Sigmoid colon (tissue), 7 donors: ENCODE results near the gene ADGRV1. TPM values are rescaled to one million over a fixed set of nuclear protein-coding genes. Genes with fewer than 3 reads are reported as not detected.

Source experiments
- DNase-seq: peaks from one replicate; pipeline ENCODE4 v3.0.0-alpha.2; 2019
- H3K27ac ChIP-seq, 4 donors: fragments of 200-600 bp; sonication (generic); one replicate each; pipeline ENCODE4 v1.5.1; 2016 to 2019; ENCODE audit warnings: mild to moderate bottlenecking in 1 of 4
- H3K27me3 ChIP-seq, 3 donors: fragments of 200-600 bp; sonication (generic); one replicate each; pipeline ENCODE4 v1.5.1; 2019; ENCODE audit warnings: mild to moderate bottlenecking in 1 of 3
- H3K36me3 ChIP-seq, 4 donors: fragments of 200-600 bp; sonication (generic); one replicate each; pipeline ENCODE4 v1.5.1; 2016 to 2019
- H3K4me1 ChIP-seq, 4 donors: fragments of 200-600 bp; sonication (generic); one replicate each; pipeline ENCODE4 v1.5.1; 2017 to 2019
- H3K4me3 ChIP-seq, 4 donors: fragments of 200-600 bp; sonication (generic); one replicate each; pipeline ENCODE4 v1.5.1; 2017 to 2019; ENCODE audit warnings: mild to moderate bottlenecking in 2 of 4, moderate library complexity in 1 of 4
- H3K9me3 ChIP-seq, 4 donors: fragments of 200-600 bp in 3 of 4; sonication (generic) in 3 of 4; one replicate each; pipeline versions ENCODE4 v1.5.1 to v1.6.1; 2013 to 2019
- EP300 ChIP-seq, 4 donors: sonication (generic); formaldehyde crosslinking; IDR thresholded peaks; one replicate each; pipeline ENCODE4 v1.6.1; 2017; ENCODE audit warnings: antibody characterized with exemption in 4 of 4
- POLR2A ChIP-seq, 2 donors: fragments of 450-650 bp; IDR thresholded peaks; one replicate each; pipeline ENCODE4 v1.6.1; 2016; ENCODE audit warnings: antibody characterized with exemption in 2 of 2, mild to moderate bottlenecking in 2 of 2, moderate library complexity in 2 of 2
- POLR2AphosphoS5 ChIP-seq, 4 donors: sonication (generic); formaldehyde crosslinking; IDR thresholded peaks; one replicate each; pipeline ENCODE4 v1.6.1; 2017; ENCODE audit warnings: antibody characterized with exemption in 4 of 4
- WGBS, 2 donors: extraction: QIAGEN DNeasy Blood & Tissue Kit; methylation state at CpG; one replicate each; pipeline ENCODE4 v1.1.7; 2013; 5-methylcytosine and 5-hydroxymethylcytosine counted together
- intact Hi-C: fragments of 100-400 bp; cut with DNase I; formaldehyde crosslinking; loops from one replicate; pipeline ENCODE4 v1.15.1; 2023
- polyA plus RNA-seq, 3 donors: library from polyadenylated mRNA; stranded (reverse); fragments of 200-250 nt; gene quantifications; one replicate each; pipeline ENCODE4 v1.2.3, GENCODE V29; 2013
- total RNA-seq, 4 donors: library from RNA; depleted of rRNA; stranded (reverse); fragments of >200 nt; gene quantifications; one replicate each; pipeline ENCODE4 v1.1.0, GENCODE V29; 2016
- TF ChIP-seq, protein P1 (sequence below), 4 experiments: fragments of 450-650 bp in 3 of 4; fragments of 200-600 bp in 1 of 4; IDR thresholded peaks; one replicate each; pipeline ENCODE4 v1.5.1; 2016 to 2019; ENCODE audit warnings: antibody characterized with exemption in 4 of 4, mild to moderate bottlenecking in 3 of 4, moderate library complexity in 2 of 4
- donor health status: healthy with polysubstance abuse.
- donor health status: Bipolar disorder and iron deficiency.
- donor health status: healthy.

The ADGRV1 gene
- total and polyA plus RNA-seq, 7 donors, result 0.54 to 2.1 (median 0.74) TPM; not detected in 1

DNA sequence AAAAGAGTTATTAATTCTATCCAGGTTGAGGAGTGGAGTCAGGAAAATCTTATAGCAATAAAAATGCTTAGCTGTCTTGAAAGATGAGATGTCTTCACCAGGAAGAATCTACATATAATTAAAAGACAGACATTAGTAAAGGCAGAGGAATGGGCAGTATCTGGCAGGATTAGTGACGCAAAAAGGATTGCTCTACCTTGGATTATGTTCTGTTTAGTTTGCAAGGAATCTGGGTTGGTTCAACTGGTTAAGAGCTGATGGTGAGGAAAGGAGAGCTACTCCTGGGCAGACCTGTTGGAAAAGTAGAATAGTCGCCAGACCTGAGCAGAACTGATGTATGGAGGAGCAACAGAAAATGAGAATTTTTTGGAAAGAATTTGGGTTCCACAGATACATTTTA, 318.5 kb downstream of the ADGRV1 start:
- no peaks in the 10 kb centered on the region for H3K9me3 ChIP-seq
- DNase-seq, result no peak
- intact Hi-C loops, result no loop called here
- WGBS, 2 donors, result 92 to 95% methylated on average over 2 of the region's 2 CpGs
- no peaks in the 10 kb centered on the region for H3K36me3 ChIP-seq
- peaks cover 0 to 9% (median 2%) of the 10 kb centered on the region in 4 donors for H3K4me1 ChIP-seq
- H3K4me3 ChIP-seq, result no peak overlapping the region
- TF ChIP-seq POLR2AphosphoS5 (IDR thresholded peaks at IDR 0.05), result no peak
- no peak for TF ChIP-seq POLR2A (IDR thresholded peaks at IDR 0.05)
- TF ChIP-seq, protein P1, sequence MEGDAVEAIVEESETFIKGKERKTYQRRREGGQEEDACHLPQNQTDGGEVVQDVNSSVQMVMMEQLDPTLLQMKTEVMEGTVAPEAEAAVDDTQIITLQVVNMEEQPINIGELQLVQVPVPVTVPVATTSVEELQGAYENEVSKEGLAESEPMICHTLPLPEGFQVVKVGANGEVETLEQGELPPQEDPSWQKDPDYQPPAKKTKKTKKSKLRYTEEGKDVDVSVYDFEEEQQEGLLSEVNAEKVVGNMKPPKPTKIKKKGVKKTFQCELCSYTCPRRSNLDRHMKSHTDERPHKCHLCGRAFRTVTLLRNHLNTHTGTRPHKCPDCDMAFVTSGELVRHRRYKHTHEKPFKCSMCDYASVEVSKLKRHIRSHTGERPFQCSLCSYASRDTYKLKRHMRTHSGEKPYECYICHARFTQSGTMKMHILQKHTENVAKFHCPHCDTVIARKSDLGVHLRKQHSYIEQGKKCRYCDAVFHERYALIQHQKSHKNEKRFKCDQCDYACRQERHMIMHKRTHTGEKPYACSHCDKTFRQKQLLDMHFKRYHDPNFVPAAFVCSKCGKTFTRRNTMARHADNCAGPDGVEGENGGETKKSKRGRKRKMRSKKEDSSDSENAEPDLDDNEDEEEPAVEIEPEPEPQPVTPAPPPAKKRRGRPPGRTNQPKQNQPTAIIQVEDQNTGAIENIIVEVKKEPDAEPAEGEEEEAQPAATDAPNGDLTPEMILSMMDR (IDR thresholded peaks at IDR 0.05), result no peak
- TF ChIP-seq EP300 (IDR thresholded peaks at IDR 0.05), result no peak
- H3K27me3 ChIP-seq, result no peaks in the 10 kb centered on the region
- H3K27ac ChIP-seq, result no peak overlapping the region

DNA sequence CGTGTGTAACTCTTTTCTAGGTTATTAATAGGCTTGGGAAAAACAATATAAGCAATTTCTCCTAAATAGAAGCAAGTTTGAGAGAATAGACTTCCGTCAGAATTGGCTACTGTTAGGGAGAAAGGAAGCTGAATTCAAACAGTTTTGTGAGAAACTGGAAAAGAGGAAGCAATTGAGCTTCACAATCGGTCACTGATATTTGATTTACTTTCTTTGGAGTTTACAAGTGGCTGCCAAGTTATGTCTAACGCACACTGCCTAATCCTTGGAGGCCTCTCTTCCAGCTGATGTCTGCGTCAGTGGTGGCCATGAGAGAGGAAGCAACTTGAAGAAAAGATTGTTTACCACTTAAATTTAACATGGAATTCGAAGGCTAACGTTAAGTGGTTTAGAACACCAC, 319.5 kb downstream of the ADGRV1 start:
- intact Hi-C loops, result no loop called here
- H3K27ac ChIP-seq, result peak overlapping the region in 2 of 4 donors; percentile 15 to 38

DNA sequence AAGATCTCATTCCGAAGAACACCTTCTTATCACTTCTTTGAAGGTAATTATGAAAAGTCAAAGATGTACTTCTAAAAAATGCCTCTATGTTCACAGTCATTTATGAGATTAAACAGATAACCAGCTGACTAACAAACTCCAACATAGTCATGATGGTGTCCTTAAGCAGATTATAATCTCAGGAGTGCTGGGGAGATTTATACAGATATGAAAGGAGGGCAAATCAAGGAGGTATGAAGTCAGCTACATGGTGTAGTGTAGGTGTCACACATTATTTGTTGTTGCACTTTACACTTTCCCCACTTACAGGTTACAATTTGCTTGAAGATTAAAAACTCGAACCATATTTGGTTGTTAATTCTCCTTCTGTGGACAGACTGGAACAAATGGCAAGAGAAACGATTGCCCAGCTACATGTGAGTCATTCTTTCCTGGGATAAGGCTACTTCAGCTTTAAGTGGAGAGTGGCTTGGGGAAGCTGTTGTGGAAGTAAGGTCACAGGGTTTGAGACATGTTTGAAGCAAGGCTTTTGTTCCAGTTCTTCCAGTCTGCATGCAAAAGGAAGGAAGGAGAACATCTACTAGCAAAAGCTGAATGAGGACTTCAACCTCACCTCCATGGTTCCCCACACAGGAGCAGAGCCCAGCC, 320.1 kb downstream of the ADGRV1 start:
- intact Hi-C loops, result no loop called here
- Histone ChIP-seq H3K27ac (peak overlapping the region in 2 of 4 donors; percentile 15 to 38), H3K9me3 (no peaks in the 10 kb centered on the region), H3K4me1 (peaks cover 0 to 3% (median 0%) of the 10 kb centered on the region in 4 donors), H3K36me3 (no peaks in the 10 kb centered on the region), H3K4me3 (no peak overlapping the region), H3K27me3 (no peaks in the 10 kb centered on the region)
- TF ChIP-seq POLR2A (IDR thresholded peaks at IDR 0.05) (no peak), POLR2AphosphoS5 (IDR thresholded peaks at IDR 0.05) (peak in 1 of 4 donors; percentile 56), EP300 (IDR thresholded peaks at IDR 0.05) (no peak)
- TF ChIP-seq, protein P1 (IDR thresholded peaks at IDR 0.05), result no peak
- WGBS, 2 donors, result 62 to 66% methylated on average over 3 of the region's 3 CpGs
- DNase-seq, result no peak

More for the DNA sequence above, 319.5 kb downstream of the ADGRV1 start:
- Histone ChIP-seq H3K9me3 (no peaks in the 10 kb centered on the region), H3K27me3 (no peaks in the 10 kb centered on the region), H3K4me1 (peaks cover 0 to 3% (median 1%) of the 10 kb centered on the region in 4 donors), H3K36me3 (no peaks in the 10 kb centered on the region), H3K4me3 (no peak overlapping the region)
- no peak for DNase-seq
- TF ChIP-seq, protein P1 (IDR thresholded peaks at IDR 0.05), result no peak
- TF ChIP-seq POLR2A (IDR thresholded peaks at IDR 0.05) (no peak), POLR2AphosphoS5 (IDR thresholded peaks at IDR 0.05) (no peak), EP300 (IDR thresholded peaks at IDR 0.05) (no peak)
- 32 to 57% methylated on average over 7 of the region's 7 CpGs for WGBS, 2 donors

DNA sequence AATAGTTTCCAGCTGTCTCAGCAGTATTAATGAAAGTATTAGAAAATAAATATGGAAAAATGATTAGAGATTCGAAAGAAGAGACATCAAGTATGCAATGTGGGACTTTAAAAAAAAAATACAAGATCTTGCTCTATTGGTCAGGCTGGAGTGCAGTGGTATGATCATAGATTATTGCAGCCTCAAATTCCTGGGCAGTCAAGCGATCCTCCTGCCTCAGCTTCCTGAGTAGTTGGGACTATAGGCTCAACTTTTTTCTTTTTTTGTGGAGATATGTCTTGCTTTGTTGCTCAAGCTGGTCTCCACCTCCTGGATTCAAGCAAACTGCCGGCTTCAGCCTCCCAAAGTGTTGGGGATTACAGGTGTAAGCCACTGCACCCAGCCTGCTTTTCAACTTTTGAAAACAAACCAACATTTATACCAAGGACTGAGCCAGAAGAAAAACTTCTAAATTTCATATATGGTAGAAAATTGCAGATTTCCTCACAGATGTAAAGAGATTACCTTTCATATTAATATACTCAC, 323.1 kb downstream of the ADGRV1 start:
- H3K4me3 ChIP-seq, result no peak overlapping the region
- intact Hi-C loops, result no loop called here
- no peaks in the 10 kb centered on the region for H3K9me3 ChIP-seq
- H3K27me3 ChIP-seq, result no peaks in the 10 kb centered on the region
- TF ChIP-seq POLR2AphosphoS5 (IDR thresholded peaks at IDR 0.05), result no peak
- no peak for TF ChIP-seq POLR2A (IDR thresholded peaks at IDR 0.05)
- WGBS, 2 donors, result 86 to 92% methylated on average over 3 of the region's 3 CpGs
- H3K27ac ChIP-seq, result no peak overlapping the region
- H3K36me3 ChIP-seq, result no peaks in the 10 kb centered on the region
- no peak for DNase-seq
- H3K4me1 ChIP-seq, result peaks cover 0 to 3% (median 0%) of the 10 kb centered on the region in 4 donors

DNA sequence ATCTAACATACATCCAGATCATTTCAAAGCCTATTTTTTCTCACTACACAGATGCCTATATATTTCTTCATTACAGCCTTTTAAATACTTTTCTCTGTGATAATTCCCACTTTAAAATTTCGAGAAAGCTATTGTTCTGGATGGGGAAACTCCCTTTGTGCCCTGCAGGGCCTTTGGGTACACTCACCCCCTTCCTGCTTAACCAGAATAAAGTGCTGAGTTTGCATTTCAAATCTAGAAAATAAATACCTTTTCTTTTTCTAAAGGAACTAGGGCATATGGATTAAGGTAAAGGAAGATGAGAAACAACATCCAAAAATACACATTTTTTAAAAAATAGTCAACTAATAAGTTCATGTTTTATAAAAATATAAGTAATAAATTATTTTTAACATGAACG, 323.9 kb downstream of the ADGRV1 start:
- no peaks in the 10 kb centered on the region for H3K9me3 ChIP-seq
- H3K4me1 ChIP-seq, result peaks cover 0 to 3% (median 0%) of the 10 kb centered on the region in 4 donors
- H3K4me3 ChIP-seq, result no peak overlapping the region
- WGBS, 2 donors, result 87 to 90% methylated on average over 2 of the region's 2 CpGs
- intact Hi-C loops, result no loop called here
- no peak overlapping the region for H3K27ac ChIP-seq
- H3K27me3 ChIP-seq, result no peaks in the 10 kb centered on the region
- TF ChIP-seq POLR2AphosphoS5 (IDR thresholded peaks at IDR 0.05), result no peak
- no peak for TF ChIP-seq EP300 (IDR thresholded peaks at IDR 0.05)
- TF ChIP-seq POLR2A (IDR thresholded peaks at IDR 0.05), result no peak
- TF ChIP-seq, protein P1 (IDR thresholded peaks at IDR 0.05), result no peak
- H3K36me3 ChIP-seq, result no peaks in the 10 kb centered on the region
- no peak for DNase-seq
